Stimulated activated CD8-positive, alpha-beta memory T cell treated with anti-CD3 and anti-CD28 coated beads, Interleukin-7, amount 100 ng/mL, for 48 hours (primary cell): ENCODE data around the gene ATL3.
A peak's percentile ranks its signal among the peaks of the same experiment; 100 is the strongest.
"Not testable (repeated sequence)": the region's sequence is repeated elsewhere in the genome, so short reads cannot be mapped to it uniquely, and the experiment has no call there.

ENCODE experiments used
- DNase-seq, 2 donors: peaks; one replicate each; pipeline ENCODE4 v3.0.0-alpha.2; 2020; ENCODE audit warnings: low read depth in 1 of 2; ENCODE audit errors: extremely low read depth in 1 of 2

ATL3 gene

GRCh38 chr11:63681321-63682065 lies 10.3 kb upstream of the ATL3 start, which contains the start of gene RTN3:
Gene RTN3 (plus strand): TSS chr11:63681500. CDS start chr11:63681637, 137 bp downstream.
- DNase-seq: peak; percentile 96 to 98

- DNase-seq: no peak
Measured at GRCh38 chr11:63680834-63681320, 9.7 kb upstream of the ATL3 start.

GRCh38 chr11:63673579-63673978 lies 2.4 kb upstream of the ATL3 start:
- DNase-seq: no peak

- no peak for DNase-seq
Measured at GRCh38 chr11:63672936-63673539, 1.9 kb upstream of the ATL3 start.

GRCh38 chr11:63672156-63672463 lies 934 bp upstream of the ATL3 start:
- no peak for DNase-seq

GRCh38 chr11:63670433-63671321 lies 499 bp downstream of the ATL3 start:
- no peak for DNase-seq

- DNase-seq: no peak
Measured at GRCh38 chr11:63670096-63670432, 1.1 kb downstream of the ATL3 start.

GRCh38 chr11:63667995-63668795 lies 3.0 kb downstream of the ATL3 start:
- no peak for DNase-seq

- no peak for DNase-seq
Measured at GRCh38 chr11:63666874-63667273, 4.3 kb downstream of the ATL3 start.

GRCh38 chr11:63663809-63664208 lies 7.4 kb downstream of the ATL3 start:
- DNase-seq: no peak

GRCh38 chr11:63660972-63661371 lies 10.2 kb downstream of the ATL3 start:
- DNase-seq: no peak

GRCh38 chr11:63652671-63653070 lies 18.5 kb downstream of the ATL3 start:
- DNase-seq: no peak

- no peak for DNase-seq
Measured at GRCh38 chr11:63643205-63643604, 28.0 kb downstream of the ATL3 start.

- no peak for DNase-seq
Measured at GRCh38 chr11:63641727-63642126, 29.4 kb downstream of the ATL3 start.

- DNase-seq: no peak
Measured at GRCh38 chr11:63639199-63639832, 31.9 kb downstream of the ATL3 start.

- not testable (repeated sequence) for DNase-seq
Measured at GRCh38 chr11:63638436-63638835, 32.7 kb downstream of the ATL3 start.

- peak; percentile 18 to 25 for DNase-seq
Measured at GRCh38 chr11:63635762-63636465, 35.3 kb downstream of the ATL3 start.

GRCh38 chr11:63629426-63629825 lies 41.8 kb downstream of the ATL3 start:
- DNase-seq: no peak

- DNase-seq: no peak
Measured at GRCh38 chr11:63623513-63624140, 47.5 kb downstream of the ATL3 start.
